ENCODE data around the gene ZMIZ1. TPM values are rescaled to one million over a fixed set of nuclear protein-coding genes. Genes with fewer than 3 reads are reported as not detected.

The ZMIZ1 gene
- total RNA-seq, 2 donors from 2014 or later, result 27.2 to 42.2 TPM

DNA sequence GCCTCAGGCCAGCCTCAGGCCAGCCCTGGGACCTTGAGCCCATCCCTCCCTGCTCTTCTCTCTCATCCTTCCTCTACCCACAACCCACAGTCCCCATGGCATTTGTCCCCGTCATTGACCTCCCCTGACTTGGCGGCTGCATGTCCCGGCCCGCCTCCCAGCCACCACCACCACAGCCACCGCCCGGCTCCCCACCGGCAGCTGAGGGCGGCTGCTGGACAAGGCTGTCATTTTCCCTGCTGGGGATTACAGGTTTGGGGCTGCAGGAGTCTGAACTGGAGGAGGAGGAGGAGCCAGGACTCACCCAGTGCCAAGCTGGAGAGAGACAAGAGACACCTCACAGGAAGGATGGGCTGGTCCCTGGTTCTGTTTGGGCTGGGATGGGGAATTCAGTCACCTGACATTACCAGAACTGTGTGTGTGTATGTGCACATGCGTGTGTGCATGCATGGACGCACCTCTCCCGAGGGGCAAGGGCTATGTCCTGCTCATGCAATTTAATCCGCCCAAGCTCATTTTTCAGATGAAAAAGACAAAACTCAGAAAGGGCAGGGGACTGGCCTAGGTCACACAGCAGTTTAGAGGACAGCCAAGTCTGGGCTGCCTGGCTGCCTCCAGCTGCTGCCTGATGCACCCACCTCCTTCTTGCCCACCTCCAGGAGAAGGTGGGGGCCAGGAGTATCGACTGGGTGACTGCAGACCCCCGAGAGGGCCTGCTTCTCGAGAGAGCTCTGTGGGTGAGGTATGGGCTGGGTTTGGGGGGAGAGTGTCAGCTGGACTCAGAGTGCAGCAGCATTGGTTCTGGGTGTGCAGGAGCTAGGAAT is 113.1 kb downstream of the ZMIZ1 start:
- ATAC-seq (no peak), DNase-seq (no peak)
- H3K4me1 ChIP-seq, result peaks cover 85% of the 10 kb centered on the region
- TF ChIP-seq POLR2A (IDR thresholded peaks at IDR 0.05), result no peak
- TF ChIP-seq, protein P1, sequence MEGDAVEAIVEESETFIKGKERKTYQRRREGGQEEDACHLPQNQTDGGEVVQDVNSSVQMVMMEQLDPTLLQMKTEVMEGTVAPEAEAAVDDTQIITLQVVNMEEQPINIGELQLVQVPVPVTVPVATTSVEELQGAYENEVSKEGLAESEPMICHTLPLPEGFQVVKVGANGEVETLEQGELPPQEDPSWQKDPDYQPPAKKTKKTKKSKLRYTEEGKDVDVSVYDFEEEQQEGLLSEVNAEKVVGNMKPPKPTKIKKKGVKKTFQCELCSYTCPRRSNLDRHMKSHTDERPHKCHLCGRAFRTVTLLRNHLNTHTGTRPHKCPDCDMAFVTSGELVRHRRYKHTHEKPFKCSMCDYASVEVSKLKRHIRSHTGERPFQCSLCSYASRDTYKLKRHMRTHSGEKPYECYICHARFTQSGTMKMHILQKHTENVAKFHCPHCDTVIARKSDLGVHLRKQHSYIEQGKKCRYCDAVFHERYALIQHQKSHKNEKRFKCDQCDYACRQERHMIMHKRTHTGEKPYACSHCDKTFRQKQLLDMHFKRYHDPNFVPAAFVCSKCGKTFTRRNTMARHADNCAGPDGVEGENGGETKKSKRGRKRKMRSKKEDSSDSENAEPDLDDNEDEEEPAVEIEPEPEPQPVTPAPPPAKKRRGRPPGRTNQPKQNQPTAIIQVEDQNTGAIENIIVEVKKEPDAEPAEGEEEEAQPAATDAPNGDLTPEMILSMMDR (IDR thresholded peaks at IDR 0.05), result no peak
- no peaks in the 10 kb centered on the region for H3K36me3 ChIP-seq (replicated peaks in 1 of 2; ENCODE audit: insufficient read depth in 1 of 2, low read depth in 2 of 2)
- 71 to 79% methylated on average over 14 to 15 of the region's 15 CpGs for WGBS, 2 donors
- H3K9me3 ChIP-seq, result no peaks in the 10 kb centered on the region
- intact Hi-C loops (cut with DNase I), result loop anchor here (10.0 kb wide), 1 partner anchor 107 kb away; no protein-coding TSS in a partner anchor
- no peak overlapping the region for H3K4me3 ChIP-seq
- peak overlapping the region; percentile 2 to 83 (median 80) for H3K27ac ChIP-seq
- H3K27me3 ChIP-seq, result no peaks in the 10 kb centered on the region

- Histone ChIP-seq H3K4me1 (peaks cover 87% of the 10 kb centered on the region), H3K4me3 (no peak overlapping the region), H3K36me3 (replicated peaks in 1 of 2; ENCODE audit: insufficient read depth in 1 of 2, low read depth in 2 of 2) (no peaks in the 10 kb centered on the region), H3K27ac (peak overlapping the region; percentile 2 to 83 (median 80)), H3K27me3 (no peaks in the 10 kb centered on the region), H3K9me3 (no peaks in the 10 kb centered on the region)
- intact Hi-C loops (cut with DNase I), result loop anchor here (10.0 kb wide), 1 partner anchor 108 kb away; no protein-coding TSS in a partner anchor
- DNase-seq (peak in 3 of 4 donors; percentile 59 to 69 (median 59)), ATAC-seq (peak; percentile 25)
- WGBS, 2 donors, result 42 to 46% methylated on average over 2 to 14 of the region's 14 CpGs
- no peak for TF ChIP-seq POLR2A (IDR thresholded peaks at IDR 0.05)
- TF ChIP-seq, protein P1 (IDR thresholded peaks at IDR 0.05), result no peak
These were observed 114.2 kb downstream of the ZMIZ1 start for GRCh38 chr10:79182781-79183467.

GRCh38 chr10:79183468-79183865 is 114.7 kb downstream of the ZMIZ1 start:
- Histone ChIP-seq H3K27ac (peak overlapping the region in 3 of 4 donors; percentile 77 to 83 (median 83)), H3K27me3 (no peaks in the 10 kb centered on the region), H3K36me3 (replicated peaks in 1 of 2; ENCODE audit: insufficient read depth in 1 of 2, low read depth in 2 of 2) (no peaks in the 10 kb centered on the region), H3K4me3 (no peak overlapping the region), H3K4me1 (peaks cover 86% of the 10 kb centered on the region), H3K9me3 (no peaks in the 10 kb centered on the region)
- ATAC-seq, result no peak
- WGBS, 2 donors, result 63 to 72% methylated on average over 5 of the region's 5 CpGs
- DNase-seq, result no peak
- TF ChIP-seq POLR2A (IDR thresholded peaks at IDR 0.05), result no peak
- TF ChIP-seq, protein P1 (IDR thresholded peaks at IDR 0.05), result no peak
- intact Hi-C loops (cut with DNase I), result loop anchor here (10.0 kb wide), 1 partner anchor 109 kb away; no protein-coding TSS in a partner anchor

DNA sequence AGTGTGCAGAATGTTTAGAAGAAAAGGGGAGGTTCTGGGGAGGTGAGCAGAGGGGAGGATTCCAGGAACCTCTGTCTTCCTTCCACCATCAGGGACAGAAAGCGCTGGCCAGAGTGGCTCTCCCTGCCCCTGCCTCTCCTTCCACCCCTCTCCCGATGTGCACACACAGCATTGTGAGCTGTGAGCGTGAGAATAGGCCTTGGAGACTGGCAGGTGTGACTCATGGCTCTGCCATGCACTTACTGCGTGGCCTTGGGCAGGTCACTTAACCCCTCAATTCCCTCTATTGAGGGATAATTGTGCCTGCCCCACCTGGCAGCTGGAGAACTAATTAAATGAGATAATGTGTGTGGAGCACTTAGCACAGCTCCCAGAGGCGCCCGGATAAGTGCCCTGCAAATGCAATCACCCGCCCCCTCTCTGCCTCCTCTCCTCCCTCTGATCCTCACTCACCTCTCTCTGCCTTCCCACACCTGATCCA is 115.4 kb downstream of the ZMIZ1 start:
- DNase-seq (peak; percentile 58 to 79 (median 74)), ATAC-seq (peak; percentile 69)
- TF ChIP-seq POLR2A (IDR thresholded peaks at IDR 0.05), result peak in 2 of 3 donors; percentile 26 to 31
- TF ChIP-seq, protein P1 (IDR thresholded peaks at IDR 0.05), result no peak
- WGBS, 2 donors, result 37 to 39% methylated on average over 6 to 7 of the region's 7 CpGs
- no peaks in the 10 kb centered on the region for H3K27me3 ChIP-seq
- peak overlapping the region; percentile 6 to 83 (median 80) for H3K27ac ChIP-seq
- H3K4me1 ChIP-seq, result peaks cover 79% of the 10 kb centered on the region
- no peak overlapping the region for H3K4me3 ChIP-seq
- intact Hi-C loops (cut with DNase I), result loop anchor here (10.0 kb wide), 1 partner anchor 109 kb away; no protein-coding TSS in a partner anchor
- H3K9me3 ChIP-seq, result no peaks in the 10 kb centered on the region
- no peaks in the 10 kb centered on the region for H3K36me3 ChIP-seq (replicated peaks in 1 of 2; ENCODE audit: insufficient read depth in 1 of 2, low read depth in 2 of 2)

All from body of pancreas (tissue), 4 donors.